Thyroid gland (tissue), 4 donors: ENCODE data around the gene MORN1.

Experiments used
- POLR2A ChIP-seq, 2 donors: fragments of 450-650 bp; IDR thresholded peaks; one replicate each; pipeline ENCODE4 v1.6.1; 2017; ENCODE audit warnings: antibody characterized with exemption in 2 of 2, mild to moderate bottlenecking in 2 of 2, moderate library complexity in 1 of 2
- TF ChIP-seq, protein P1 (sequence below), 6 experiments: fragments of 200-600 bp in 3 of 6; fragments of 450-650 bp in 3 of 6; sonication (generic) in 3 of 6; IDR thresholded peaks; one replicate each; pipeline ENCODE4 v1.5.1; 2016 to 2019; ENCODE audit warnings: antibody characterized with exemption in 6 of 6, mild to moderate bottlenecking in 2 of 6, inconsistent platforms in 1 of 6, moderate library complexity in 1 of 6

DNA sequence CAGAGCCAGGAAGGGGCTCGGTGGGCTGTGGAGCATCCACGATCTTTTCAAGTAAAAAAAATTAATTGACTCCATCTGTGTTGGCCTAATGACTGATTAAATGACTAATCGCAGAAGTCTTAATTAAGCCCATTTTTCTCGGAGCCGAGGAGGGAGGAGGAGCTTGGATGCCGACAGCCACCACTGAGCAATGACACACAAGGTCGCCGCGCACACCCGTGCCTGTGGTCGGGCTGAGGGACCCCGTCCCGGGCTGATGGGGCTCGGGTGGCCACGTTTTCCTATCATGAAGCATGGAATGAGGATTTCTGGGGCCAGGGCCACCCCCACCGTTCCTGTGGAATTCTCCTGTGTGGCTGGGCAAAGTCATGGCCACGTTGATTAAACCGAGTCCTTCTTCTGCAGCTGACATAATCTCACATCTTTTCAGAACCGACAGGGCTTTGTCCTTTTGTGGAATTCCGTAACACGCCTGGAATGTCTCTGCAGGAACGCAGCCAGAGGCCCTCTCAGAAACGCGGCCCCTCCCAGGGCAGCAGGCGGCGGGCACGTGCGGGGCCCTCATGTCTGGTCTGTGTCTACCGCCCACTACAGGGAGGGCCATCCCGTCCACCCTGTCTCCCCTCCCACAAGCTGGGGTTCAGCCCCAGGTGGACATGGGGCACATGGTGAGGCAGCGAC, 60.7 kb downstream of the MORN1 start:
- TF ChIP-seq, protein P1, sequence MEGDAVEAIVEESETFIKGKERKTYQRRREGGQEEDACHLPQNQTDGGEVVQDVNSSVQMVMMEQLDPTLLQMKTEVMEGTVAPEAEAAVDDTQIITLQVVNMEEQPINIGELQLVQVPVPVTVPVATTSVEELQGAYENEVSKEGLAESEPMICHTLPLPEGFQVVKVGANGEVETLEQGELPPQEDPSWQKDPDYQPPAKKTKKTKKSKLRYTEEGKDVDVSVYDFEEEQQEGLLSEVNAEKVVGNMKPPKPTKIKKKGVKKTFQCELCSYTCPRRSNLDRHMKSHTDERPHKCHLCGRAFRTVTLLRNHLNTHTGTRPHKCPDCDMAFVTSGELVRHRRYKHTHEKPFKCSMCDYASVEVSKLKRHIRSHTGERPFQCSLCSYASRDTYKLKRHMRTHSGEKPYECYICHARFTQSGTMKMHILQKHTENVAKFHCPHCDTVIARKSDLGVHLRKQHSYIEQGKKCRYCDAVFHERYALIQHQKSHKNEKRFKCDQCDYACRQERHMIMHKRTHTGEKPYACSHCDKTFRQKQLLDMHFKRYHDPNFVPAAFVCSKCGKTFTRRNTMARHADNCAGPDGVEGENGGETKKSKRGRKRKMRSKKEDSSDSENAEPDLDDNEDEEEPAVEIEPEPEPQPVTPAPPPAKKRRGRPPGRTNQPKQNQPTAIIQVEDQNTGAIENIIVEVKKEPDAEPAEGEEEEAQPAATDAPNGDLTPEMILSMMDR (IDR thresholded peaks at IDR 0.05) = peak in 1 of 6 experiments; percentile 9
- no peak for TF ChIP-seq POLR2A (IDR thresholded peaks at IDR 0.05)
